HCT116 (cell line): Measurements from ENCODE around the gene CD164.

Experiments
- CTCF ChIP-seq, 3 experiments: fragments of 200-600 bp in 1 of 3; sonication (generic) in 1 of 3; IDR thresholded peaks in 2 of 3; conservative IDR thresholded peaks in 1 of 3; 2 replicates each; pipeline ENCODE4 v1.5.1; 2012 to 2017; ENCODE audit warnings: low read depth in 2 of 3, low read length in 2 of 3, antibody characterized with exemption in 1 of 3, borderline replicate concordance in 1 of 3, control low read depth in 1 of 3, mild to moderate bottlenecking in 1 of 3, mixed read lengths in 1 of 3, mixed run types in 1 of 3, moderate library complexity in 1 of 3; ENCODE audit not compliant: insufficient read depth in 1 of 3
- EGR1 ChIP-seq: IDR thresholded peaks from 2 replicates; pipeline ENCODE4 v1.6.1; 2012; ENCODE audit warnings: low read depth
- EZH2 ChIP-seq: fragments of 200-600 bp; sonication (generic); IDR thresholded peaks from 2 replicates; pipeline ENCODE4 v1.6.1; 2017; ENCODE audit warnings: antibody characterized with exemption, mixed run types
- EZH2phosphoT487 ChIP-seq: fragments of 200-600 bp; IDR thresholded peaks from 2 replicates; pipeline ENCODE4 v1.6.1; 2018; ENCODE audit warnings: antibody characterized with exemption, borderline replicate concordance
- MAX ChIP-seq: IDR thresholded peaks from 2 replicates; pipeline ENCODE4 v1.6.1; 2012
- POLR2A ChIP-seq: IDR thresholded peaks from 2 replicates; pipeline ENCODE4 v1.7.0; 2011; ENCODE audit warnings: borderline replicate concordance; ENCODE audit not compliant: insufficient read depth, insufficient read length; ENCODE audit errors: extremely low read depth
- POLR2AphosphoS5 ChIP-seq: IDR thresholded peaks from 2 replicates; pipeline ENCODE4 v1.6.1; 2011; ENCODE audit warnings: mild to moderate bottlenecking, low read depth, low read length, moderate library complexity
- REST ChIP-seq: IDR thresholded peaks from 2 replicates; pipeline ENCODE4 v1.6.1; 2012; ENCODE audit warnings: low read depth
- SRF ChIP-seq: IDR thresholded peaks from 2 replicates; pipeline ENCODE4 v1.6.1; 2012; ENCODE audit warnings: low read depth
- YY1 ChIP-seq: IDR thresholded peaks from 2 replicates; pipeline ENCODE4 v1.6.1; 2011; ENCODE audit warnings: low read length, low read depth, moderate library complexity, mild to moderate bottlenecking; ENCODE audit not compliant: insufficient replicate concordance; ENCODE audit errors: extremely low read depth
- ZBTB33 ChIP-seq: IDR thresholded peaks from 2 replicates; pipeline ENCODE4 v1.6.1; 2011; ENCODE audit warnings: mild to moderate bottlenecking, low read length, moderate library complexity; ENCODE audit not compliant: insufficient replicate concordance; ENCODE audit errors: extremely low read depth

GRCh38 chr6:109323241-109323640 is 59.0 kb downstream of the CD164 start:
- TF ChIP-seq CTCF (IDR thresholded peaks at IDR 0.05 in 2 of 3, conservative IDR thresholded peaks at IDR 0.05 in 1 of 3; ENCODE audit: borderline replicate concordance in 1 of 3, insufficient read depth in 1 of 3, low read depth in 2 of 3, low read length in 2 of 3) (no peak), POLR2AphosphoS5 (no peak), POLR2A (no peak), EZH2 (no peak), MAX (no peak), ZBTB33 (no peak), REST (no peak), EZH2phosphoT487 (no peak), YY1 (no peak), SRF (no peak), EGR1 (no peak)
